NK-92 (cell line): ENCODE data around the gene DHCR24.

Experiments used
- DNase-seq: peaks from one replicate; lab custom pipeline; 2025; ENCODE audit not compliant: unreplicated experiment; lab: John Stamatoyannopoulos, UW

Gene DHCR24

DNA sequence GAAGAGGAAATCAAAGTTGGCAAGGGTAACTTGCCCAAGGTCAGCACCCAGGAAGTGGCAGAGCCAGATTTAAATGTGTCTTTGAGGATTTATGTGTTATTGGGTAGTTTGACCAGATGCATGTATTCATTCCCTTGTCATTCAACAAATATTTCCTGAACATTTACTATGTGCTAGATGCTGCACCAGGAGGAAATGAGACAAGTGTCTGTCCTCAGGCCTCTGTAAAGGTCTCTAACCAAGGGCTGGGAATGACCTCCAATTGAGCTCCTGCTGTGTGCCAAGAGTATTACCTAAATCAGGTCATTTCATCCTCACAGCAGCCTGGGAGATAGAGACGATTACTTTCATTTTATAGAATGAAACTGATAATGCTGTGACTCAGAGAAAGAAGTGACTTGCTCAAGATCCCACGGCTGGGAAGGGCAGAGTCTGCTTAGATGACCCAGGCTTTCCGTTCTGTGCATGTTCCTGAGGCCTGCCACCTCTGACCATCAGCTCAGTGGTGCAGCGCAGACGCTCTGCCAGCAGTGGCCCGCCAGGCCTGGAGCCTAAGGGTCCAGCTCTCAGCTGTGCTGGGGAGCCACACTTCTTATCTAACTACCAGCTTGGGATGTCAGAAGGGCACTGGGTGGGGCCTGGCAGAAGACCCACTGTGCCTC is 82.4 kb downstream of the DHCR24 start:
- no peak for DNase-seq

DNA sequence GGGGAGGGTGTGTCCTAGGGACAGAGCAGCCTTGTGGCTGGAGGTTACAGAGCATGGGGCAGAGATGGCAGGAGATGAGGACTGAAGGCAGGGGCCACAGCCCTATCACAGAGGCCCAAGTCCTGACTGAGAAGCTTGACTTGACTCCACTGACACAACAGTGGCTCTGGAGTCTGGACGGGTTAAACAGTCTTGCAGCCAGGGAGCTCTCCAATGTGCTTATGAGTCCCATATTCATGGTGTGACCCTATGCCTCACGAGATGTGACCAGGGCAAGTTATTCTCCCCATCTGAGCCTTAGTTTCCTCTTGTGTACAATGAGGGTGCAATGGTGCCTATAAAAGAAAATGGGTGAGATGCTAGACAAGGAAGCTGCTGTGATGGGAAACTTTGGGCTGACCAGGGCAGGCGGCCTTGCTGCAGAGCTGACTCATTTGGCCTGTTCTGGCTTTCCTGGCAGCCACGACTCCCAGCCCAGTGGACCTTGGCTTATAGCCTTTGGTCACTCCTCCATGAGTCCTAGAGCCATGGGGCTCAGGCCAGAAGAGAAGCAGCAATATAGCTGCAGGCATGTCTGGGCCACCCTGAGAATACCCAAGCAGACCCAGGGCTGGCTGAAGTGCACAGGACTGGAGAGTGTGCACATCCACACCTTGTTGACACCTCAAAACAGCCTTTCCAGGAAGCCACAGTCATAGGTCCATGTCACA is 83.1 kb downstream of the DHCR24 start:
- no peak for DNase-seq

DNA sequence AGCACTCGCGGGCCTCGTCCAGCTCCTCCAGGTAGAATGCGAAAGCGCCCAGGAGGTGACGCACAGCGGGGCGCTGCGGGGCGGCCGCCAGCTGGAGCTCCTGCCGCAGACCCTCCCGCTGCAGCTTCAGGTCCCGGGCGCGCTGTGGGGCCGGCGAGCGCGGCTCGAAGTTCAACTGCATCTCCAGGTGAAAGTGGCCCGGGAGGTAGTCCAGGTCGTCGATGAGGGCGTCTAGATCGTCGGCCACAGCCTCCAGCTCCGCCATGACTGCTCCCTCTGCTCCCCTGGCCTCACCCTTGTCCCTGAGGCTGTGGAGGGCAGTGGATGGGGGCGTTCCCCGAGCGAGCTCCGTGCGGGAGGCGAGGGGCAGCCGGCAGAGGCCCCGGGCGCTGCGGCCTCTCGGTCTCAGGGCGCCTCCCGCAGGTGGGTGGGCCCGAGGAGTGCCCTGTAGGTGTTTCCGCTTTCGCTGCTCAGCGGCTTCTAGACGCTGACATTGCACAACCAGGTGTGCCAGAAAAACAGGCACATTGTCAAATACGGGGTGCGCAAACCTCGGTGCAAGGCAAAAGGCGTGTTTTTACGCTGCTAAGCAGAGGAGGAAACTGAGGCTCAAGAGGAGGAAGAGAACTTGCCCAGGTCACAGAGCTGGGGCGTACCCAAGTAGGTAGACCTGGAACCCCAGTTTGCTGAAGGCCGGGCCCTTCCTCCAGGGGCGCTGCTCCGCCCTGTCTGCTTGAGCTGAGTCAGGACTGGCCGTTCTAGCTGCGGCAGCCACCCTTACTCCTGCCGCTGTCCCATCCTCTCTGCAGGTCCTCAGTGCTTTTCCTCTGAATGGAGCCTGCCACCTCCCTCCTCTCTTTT is 85.9 kb downstream of the DHCR24 start, which contains the start of gene TTC22:
TSS of gene TTC22 (minus strand) at position 425 of the 861 bp plus-strand sequence. CDS start at position 265, 160 bp downstream.
- DNase-seq, result no peak

DNA sequence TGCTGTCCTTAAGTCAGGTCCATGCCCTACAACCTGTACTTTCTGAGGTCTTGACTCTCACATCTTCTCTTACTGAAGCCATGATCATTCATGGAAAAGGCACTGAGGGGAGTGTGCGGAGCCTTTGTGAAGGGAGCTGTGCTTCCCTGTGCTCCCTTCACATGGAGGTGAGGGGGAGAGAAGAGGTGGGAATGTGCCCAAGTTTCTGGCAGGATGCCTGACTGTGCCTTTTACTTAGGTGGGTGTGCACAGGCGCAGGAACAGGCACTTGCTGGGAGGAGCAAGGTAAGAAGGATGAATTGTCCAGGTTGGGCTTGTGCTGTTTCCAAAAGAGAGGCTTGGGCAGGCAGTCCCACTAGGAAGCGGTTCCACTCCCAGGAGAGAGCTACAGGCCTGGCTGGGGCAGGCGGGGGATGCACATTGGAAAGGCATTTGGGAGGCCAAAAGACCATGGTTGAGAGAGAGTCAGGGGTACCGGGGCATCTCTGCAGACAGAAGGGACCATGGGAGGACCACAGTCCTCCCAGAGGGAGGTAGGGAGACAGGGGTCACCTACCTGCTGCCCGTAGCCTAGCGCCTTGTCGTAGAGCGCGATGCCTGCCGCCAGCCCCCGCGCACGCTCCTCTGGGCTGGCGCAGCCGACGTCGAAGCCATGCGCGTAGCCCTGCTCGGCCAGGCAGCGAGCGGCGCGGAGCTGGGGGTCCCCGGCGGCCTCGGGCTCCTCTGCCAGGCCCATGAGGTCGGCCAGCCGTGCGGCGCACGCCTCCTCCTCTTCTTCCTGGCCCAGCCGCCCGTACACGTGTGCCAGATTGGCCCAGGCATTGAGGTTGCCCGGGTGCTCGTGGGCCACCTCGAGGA is 86.7 kb downstream of the DHCR24 start:
- DNase-seq, result no peak
